ENCODE results near the gene PSD2. TPM values are rescaled to one million over a fixed set of nuclear protein-coding genes. Genes with fewer than 3 reads are reported as not detected.

The PSD2 gene
- total RNA-seq, 1 donor from 2014 or later, result under 0.01 TPM

GRCh38 chr5:139859013-139859412 is 63.4 kb downstream of the PSD2 start:
- DNase-seq, result no peak

- DNase-seq, result no peak
These were observed 65.6 kb downstream of the PSD2 start for GRCh38 chr5:139861021-139861888.

- DNase-seq, result no peak
These were observed 66.2 kb downstream of the PSD2 start for GRCh38 chr5:139861889-139862207.

- peak; percentile 37 for DNase-seq
These were observed 66.7 kb downstream of the PSD2 start for GRCh38 chr5:139862313-139862712.

- DNase-seq, result no peak
These were observed 67.2 kb downstream of the PSD2 start for GRCh38 chr5:139862803-139863202.

- DNase-seq, result no peak
These were observed 67.8 kb downstream of the PSD2 start for GRCh38 chr5:139863361-139863760.

- DNase-seq, result peak; percentile 77
These were observed 68.4 kb downstream of the PSD2 start for GRCh38 chr5:139863855-139864558.

- no peak for DNase-seq
These were observed 69.3 kb downstream of the PSD2 start for GRCh38 chr5:139864716-139865483.

GRCh38 chr5:139867109-139867508 is 71.5 kb downstream of the PSD2 start:
- DNase-seq, result no peak

- DNase-seq, result no peak
These were observed 72.0 kb downstream of the PSD2 start for GRCh38 chr5:139867581-139867980.

GRCh38 chr5:139869042-139869790 is 73.6 kb downstream of the PSD2 start:
- no peak for DNase-seq

GRCh38 chr5:139870677-139871076 is 75.1 kb downstream of the PSD2 start:
- DNase-seq, result no peak

GRCh38 chr5:139871614-139872013 is 76.0 kb downstream of the PSD2 start:
- no peak for DNase-seq

GRCh38 chr5:139872052-139872766 is 76.6 kb downstream of the PSD2 start:
- no peak for DNase-seq

- DNase-seq, result no peak
These were observed 77.5 kb downstream of the PSD2 start for GRCh38 chr5:139872851-139873794.

- DNase-seq, result no peak
These were observed 80.3 kb downstream of the PSD2 start for GRCh38 chr5:139875957-139876356.

- DNase-seq, result peak; percentile 51
These were observed 81.6 kb downstream of the PSD2 start for GRCh38 chr5:139877129-139877597.

GRCh38 chr5:139878093-139878492 is 82.5 kb downstream of the PSD2 start:
- no peak for DNase-seq

- no peak for DNase-seq
These were observed 85.0 kb downstream of the PSD2 start for GRCh38 chr5:139880416-139881142.
